ENCODE measurements around the gene STK24.

DNA sequence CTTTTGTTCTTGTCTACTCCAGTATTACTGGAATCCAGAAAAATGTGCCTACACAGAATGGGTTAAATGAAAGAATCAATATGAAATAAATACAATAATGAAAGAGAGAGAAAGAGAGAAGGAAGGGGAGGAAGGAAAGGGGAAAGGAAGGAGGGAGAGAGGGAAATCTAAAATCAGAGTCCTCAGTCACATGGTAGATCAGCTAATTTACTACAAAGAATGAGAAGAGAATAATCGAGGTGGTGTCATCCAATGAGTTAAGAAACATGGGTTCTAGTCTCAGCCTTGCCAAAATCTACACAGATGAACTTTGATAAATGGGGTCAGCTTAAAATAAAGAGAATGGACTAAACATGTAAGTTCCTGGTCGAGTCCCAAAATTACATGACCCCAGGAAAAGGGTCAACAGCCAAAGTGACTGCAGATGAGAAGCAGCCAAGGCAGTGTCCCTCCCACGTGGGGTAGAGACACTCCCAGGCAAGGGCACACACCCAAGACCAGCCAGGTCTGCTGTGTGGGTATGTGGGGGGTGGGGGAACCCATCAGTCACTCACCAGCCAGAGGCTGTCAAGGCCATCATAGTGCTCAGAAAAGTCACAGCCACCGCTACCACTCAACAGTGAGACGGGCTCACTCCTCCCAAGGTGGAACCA, 103.6 kb downstream of the STK24 start:
- TF ChIP-seq, protein P1, sequence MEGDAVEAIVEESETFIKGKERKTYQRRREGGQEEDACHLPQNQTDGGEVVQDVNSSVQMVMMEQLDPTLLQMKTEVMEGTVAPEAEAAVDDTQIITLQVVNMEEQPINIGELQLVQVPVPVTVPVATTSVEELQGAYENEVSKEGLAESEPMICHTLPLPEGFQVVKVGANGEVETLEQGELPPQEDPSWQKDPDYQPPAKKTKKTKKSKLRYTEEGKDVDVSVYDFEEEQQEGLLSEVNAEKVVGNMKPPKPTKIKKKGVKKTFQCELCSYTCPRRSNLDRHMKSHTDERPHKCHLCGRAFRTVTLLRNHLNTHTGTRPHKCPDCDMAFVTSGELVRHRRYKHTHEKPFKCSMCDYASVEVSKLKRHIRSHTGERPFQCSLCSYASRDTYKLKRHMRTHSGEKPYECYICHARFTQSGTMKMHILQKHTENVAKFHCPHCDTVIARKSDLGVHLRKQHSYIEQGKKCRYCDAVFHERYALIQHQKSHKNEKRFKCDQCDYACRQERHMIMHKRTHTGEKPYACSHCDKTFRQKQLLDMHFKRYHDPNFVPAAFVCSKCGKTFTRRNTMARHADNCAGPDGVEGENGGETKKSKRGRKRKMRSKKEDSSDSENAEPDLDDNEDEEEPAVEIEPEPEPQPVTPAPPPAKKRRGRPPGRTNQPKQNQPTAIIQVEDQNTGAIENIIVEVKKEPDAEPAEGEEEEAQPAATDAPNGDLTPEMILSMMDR (IDR thresholded peaks at IDR 0.05): no peak
- TF ChIP-seq POLR2A (IDR thresholded peaks at IDR 0.05) (no peak), EP300 (IDR thresholded peaks at IDR 0.05) (no peak)

Data from tibial nerve (tissue), 4 donors.